Smooth muscle cell of the brain vasculature (primary cell): ENCODE measurements around the gene RELB.
A peak's percentile ranks its signal among the peaks of the same experiment; 100 is the strongest.

Experiments
- DNase-seq: peaks from one replicate; pipeline ENCODE4 v3.0.0-alpha.2; 2012; ENCODE audit warnings: low read depth, low spot score

RELB gene

GRCh38 chr19:45020071-45020470 lies 18.8 kb downstream of the RELB start:
- DNase-seq: no peak

- no peak for DNase-seq
Measured at GRCh38 chr19:45021971-45022370, 20.7 kb downstream of the RELB start.

DNA sequence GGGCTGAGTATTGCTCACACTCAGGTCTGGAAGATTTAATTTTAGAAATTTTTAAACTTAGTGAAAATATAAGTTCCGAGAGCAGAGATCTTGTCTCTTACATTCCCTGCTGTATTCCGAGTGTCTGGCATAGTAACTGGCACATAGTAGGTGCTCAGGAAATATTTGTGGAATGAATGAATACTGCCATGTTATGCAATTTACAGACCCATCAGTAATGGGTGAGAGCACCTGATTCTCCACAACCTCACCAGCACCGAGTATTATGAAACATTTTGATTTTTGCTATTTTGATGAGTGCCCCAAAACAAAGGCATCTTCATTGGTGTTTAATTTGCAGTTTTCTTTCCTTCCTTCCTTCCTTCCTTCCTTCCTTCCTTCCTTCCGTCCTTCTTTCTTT lies 21.8 kb downstream of the RELB start:
- no peak for DNase-seq

DNA sequence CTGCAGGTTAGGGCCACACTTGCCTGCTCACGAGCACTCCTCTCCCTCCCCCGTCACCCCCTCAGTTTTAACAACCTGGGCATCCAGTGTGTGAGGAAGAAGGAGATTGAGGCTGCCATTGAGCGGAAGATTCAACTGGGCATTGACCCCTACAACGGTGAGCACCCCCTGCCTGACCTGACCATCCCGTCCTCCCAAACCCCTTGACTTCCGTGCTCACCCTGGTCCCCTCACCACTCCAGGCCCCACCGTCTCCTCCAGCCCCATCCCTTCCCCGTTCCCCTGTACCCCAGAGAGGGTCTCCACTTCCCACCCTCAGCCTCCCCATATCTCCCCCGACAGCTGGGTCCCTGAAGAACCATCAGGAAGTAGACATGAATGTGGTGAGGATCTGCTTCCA lies 24.0 kb downstream of the RELB start:
- no peak for DNase-seq

DNA sequence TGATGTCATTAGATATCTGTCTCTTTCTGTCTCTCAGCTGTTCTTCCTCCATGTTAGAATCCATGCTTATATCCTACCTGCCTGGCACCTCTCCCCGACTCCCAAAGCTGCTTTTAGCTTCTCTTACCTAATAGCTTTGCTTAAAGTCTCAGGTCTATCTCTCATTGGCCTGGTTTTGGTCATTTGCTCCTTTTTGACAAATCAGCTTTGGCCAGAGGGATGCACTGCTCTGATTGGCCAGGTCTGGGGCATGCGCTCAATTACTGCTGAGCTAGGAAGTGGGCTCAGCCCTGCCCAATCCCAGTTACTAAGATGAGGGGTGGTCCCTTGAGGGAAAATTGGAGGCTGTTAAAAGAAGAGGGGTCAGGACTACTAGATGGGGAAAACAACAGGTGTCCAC lies 26.1 kb downstream of the RELB start:
- DNase-seq: no peak

GRCh38 chr19:45030825-45031224 lies 29.6 kb downstream of the RELB start:
- no peak for DNase-seq

GRCh38 chr19:45032421-45032820 lies 31.2 kb downstream of the RELB start:
- no peak for DNase-seq

DNA sequence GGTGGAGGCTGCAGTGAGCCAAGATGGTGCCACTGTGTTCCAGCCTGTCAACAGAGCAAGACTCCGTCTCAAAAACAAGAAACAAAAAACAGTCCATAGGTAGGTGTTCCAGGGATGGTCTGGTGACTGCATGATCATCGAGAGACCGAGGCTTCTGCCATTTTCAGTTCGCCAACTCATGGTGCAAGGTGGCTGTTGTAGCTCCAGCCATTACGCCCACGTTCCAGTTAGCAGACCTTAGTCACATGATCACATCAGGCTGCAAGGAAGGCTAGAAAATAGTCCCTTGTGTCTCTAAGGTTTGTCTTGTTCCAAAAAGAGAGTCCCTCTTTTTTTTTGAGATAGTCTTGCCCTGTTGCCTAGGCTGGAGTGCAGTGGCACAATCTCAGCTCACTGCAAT lies 34.5 kb downstream of the RELB start:
- DNase-seq: no peak

- DNase-seq: no peak
Measured at GRCh38 chr19:45037393-45038169, 36.3 kb downstream of the RELB start.

DNA sequence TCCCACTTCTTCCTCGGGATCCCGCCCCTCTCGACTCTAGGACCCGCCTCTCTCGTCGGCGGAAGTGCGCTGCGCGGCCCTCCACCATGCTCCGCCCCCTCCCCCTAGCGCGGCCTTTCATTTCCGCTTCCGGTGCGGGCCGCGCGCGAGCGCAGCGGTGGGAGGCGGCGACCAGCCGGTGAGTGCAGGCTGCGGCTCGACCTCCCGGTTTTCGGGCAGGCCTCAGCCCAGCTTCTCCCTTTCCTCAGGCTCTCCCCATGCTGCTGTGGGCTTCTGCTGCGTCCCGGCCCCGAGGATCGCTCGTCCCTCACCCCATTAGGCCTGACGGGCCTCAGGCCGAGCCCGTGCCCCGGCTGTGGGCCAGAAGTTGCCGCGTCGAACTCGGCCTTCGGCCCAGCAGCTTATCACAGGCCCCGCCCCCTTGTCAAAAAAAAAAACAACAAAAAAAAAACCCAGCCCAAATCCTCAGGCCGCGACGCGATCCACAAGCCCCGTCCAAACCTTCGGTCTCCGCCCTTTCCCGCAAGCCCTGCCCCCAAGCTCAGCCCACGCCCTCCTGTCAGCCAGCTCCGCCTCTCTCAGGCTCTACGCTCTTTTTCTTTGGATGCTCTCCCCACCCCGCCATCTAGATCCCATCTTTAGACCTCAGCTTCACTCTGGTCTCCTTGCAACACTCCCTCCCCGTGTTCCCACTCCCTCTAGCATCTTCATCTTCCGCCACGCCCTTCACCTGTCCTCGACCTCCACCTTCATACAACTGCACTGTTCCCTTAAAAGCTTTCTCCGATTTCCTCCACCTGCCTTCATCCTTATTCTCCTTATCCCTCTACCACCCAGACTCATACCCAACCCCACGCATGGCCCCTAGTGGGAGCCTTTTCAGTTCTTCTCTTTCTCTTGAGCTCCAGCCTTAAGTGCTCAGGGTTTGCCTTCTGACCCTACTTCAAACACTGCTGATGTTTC lies 37.9 kb downstream of the RELB start, which contains the start of gene CLASRP:
TSS of gene CLASRP (plus strand) at position 115 of the 963 bp plus-strand sequence. CDS start 1,168 bp downstream, outside the sequence.
- peak; percentile 66 for DNase-seq

DNA sequence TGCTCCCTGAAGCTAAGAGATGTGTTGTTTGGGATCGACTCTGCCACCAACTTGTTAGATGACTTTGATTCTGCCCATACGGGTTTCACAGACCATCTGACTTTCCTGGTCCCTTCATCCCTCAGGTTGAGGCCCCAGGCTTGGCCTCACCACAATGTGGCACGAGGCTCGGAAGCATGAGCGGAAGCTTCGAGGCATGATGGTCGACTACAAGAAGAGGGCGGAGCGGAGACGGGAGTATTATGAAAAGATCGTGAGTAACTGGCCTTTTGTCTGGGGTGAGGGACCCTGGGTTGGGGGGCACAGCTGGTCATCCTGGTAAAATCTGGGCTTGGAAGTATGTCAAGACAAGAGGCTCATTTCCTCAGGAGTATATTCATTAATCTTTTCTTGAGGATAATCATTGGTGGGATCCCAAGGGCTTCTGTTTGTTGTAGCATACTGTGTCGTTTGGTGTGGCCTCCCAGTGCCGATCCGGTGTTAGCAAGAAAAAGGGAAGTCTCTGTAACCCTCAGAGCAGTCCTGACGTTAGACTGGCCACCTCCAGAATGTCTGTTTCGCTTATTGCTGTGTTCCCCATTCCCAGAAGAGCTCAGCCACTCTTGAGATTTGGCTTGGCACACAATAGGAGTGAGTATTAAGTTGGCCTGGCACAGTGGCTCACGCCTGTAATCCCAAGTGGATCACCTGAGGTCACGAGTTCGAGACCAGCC lies 39.0 kb downstream of the RELB start:
- no peak for DNase-seq

GRCh38 chr19:45041125-45041524 lies 39.9 kb downstream of the RELB start:
- DNase-seq: no peak

GRCh38 chr19:45045671-45046353 lies 44.5 kb downstream of the RELB start:
- DNase-seq: no peak

- no peak for DNase-seq
Measured at GRCh38 chr19:45046355-45046754, 45.1 kb downstream of the RELB start.

DNA sequence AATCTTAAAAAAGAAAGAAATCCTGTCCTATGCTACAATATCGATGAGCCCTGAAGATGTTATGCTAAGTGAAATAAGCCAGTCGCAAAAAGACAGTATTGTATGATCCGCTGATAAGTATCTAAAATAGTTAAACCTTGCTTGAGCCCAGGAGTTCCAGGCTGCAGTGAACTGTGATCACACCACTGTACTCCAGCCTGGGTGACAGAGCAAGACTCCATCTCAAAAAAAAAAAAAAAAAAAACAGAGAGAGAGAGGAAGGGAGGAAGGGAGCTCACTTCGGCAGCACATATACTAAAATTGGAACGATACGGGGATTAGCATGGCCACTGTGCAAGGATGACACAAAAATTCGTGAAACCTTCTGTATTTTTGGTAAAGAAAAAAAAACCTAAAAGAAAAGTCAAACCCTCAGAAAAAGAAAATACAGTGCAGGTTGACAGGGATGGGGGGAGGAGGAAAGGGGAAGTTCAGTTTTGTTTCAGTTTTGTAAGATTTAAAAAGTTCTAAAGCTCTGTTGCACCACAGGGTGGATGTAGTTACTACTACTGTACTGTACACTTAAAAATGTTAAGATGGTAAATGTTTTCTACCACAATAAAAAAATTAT lies 46.0 kb downstream of the RELB start:
- DNase-seq: no peak

- no peak for DNase-seq
Measured at GRCh38 chr19:45049073-45049736, 47.9 kb downstream of the RELB start.

DNA sequence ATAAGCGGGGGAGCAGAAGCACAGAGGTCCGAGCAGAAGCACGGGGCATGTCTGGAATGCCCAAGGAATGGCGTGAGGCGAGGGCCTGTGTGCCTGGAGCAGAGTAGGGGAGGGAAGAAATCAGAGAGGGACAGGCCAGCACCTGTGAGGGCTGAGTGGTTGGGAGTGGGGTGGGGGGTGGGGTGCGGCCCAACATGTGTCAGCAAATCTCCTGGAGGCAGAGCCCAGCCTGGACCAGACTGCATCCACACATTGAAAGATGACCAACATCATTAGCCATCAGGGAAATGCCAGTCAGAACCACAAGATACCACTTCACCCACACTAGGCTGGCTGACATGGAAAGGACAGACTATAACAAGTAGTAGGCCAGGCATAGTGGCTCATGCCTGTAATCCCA lies 48.8 kb downstream of the RELB start:
- no peak for DNase-seq

DNA sequence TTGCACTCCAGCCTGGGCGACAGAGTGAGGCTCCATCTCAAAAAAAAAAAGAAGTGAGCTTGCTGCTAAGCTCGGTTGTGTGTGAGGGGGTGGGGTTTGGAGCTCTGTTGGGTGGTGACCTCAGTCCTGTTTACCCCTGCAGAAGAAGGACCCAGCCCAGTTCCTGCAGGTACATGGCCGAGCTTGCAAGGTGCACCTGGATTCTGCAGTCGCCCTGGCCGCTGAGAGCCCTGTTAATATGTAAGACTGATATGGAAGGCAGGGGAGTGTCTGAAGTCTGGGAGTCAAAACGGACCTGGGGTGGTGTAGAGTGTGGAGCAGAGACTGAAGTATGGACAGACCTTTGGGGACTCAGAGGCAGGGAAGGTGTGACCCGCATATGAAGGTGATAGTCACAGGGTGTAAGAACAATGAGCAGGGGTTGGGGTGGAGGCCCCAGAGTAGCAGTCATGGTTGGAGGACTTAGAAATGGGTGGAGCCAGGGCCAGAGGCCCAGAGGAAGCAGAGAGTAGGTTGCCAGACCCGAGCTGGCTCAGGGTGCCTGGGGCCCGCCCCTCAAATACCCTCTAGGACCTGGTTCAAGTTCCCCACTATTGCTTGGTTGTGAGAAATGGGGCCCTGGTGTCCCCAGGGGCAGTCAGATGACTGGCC lies 50.8 kb downstream of the RELB start:
- DNase-seq: no peak

DNA sequence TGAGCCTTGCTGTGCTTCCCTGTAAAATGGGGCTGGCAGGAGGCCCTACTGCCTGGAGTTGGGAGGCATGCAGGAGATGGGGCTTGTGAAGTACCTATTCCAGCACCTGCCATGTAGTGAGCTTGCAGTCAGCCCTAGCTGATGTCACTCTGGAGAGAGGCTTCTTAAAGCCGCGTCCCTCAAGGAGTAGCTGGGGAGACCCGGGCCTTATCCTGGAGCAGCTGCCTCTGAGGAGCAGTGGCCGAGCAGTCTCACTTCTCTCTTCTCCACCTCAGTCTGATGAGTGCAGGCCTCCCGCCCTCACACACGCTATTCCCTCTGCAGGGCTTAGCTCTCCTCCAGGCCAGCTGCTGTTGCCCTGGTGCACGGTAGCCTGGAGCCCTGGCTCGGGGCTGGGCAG lies 55.6 kb downstream of the RELB start:
- DNase-seq: no peak

- DNase-seq: no peak
Measured at GRCh38 chr19:45057444-45057843, 56.2 kb downstream of the RELB start.
